Gastroesophageal sphincter (tissue), 4 donors: ENCODE data around the gene TUBB2A. TPM values are rescaled to one million over a fixed set of nuclear protein-coding genes. Genes with fewer than 3 reads are reported as not detected.
"Not testable (repeated sequence)": the region's sequence is repeated elsewhere in the genome, so short reads cannot be mapped to it uniquely, and the experiment has no call there.

Source experiments
- ATAC-seq: fragments of 150-250 bp; one replicate; pipeline ENCODE4 v1.9.1; 2016; ENCODE audit warnings: mild to moderate bottlenecking, moderate library complexity
- H3K27ac ChIP-seq, 4 donors: fragments of 200-600 bp; sonication (generic) in 3 of 4; 1 replicate in 3 of 4; 2 replicates in 1 of 4; pipeline ENCODE4 v1.5.1; 2016 to 2019
- H3K27me3 ChIP-seq: fragments of 200-600 bp; sonication (generic); one replicate; pipeline ENCODE4 v1.5.1; 2019
- H3K36me3 ChIP-seq, 2 donors: fragments of 200-600 bp; sonication (generic); one replicate each; pipeline ENCODE4 v1.5.1; 2019; ENCODE audit warnings: control low read depth in 1 of 2
- H3K4me1 ChIP-seq, 3 donors: fragments of 200-600 bp; sonication (generic); 1 replicate in 2 of 3; 2 replicates in 1 of 3; pipeline ENCODE4 v1.5.1; 2016 to 2019; ENCODE audit warnings: control low read depth in 2 of 3
- H3K4me3 ChIP-seq, 2 donors: fragments of 200-600 bp; sonication (generic); one replicate each; pipeline ENCODE4 v1.5.1; 2019; ENCODE audit warnings: mild to moderate bottlenecking in 1 of 2, moderate library complexity in 1 of 2
- H3K9me3 ChIP-seq, 3 donors: fragments of 200-600 bp; sonication (generic); one replicate each; pipeline ENCODE4 v1.5.1; 2017 to 2019; ENCODE audit warnings: control low read depth in 2 of 3
- EP300 ChIP-seq: sonication (generic); formaldehyde crosslinking; IDR thresholded peaks from one replicate; pipeline ENCODE4 v1.6.1; 2017; ENCODE audit warnings: antibody characterized with exemption, mild to moderate bottlenecking
- POLR2A ChIP-seq, 2 donors: fragments of 450-650 bp; IDR thresholded peaks; one replicate each; pipeline ENCODE4 v1.6.1; 2017; ENCODE audit warnings: antibody characterized with exemption in 2 of 2, mild to moderate bottlenecking in 2 of 2, moderate library complexity in 1 of 2
- POLR2AphosphoS5 ChIP-seq: sonication (generic); formaldehyde crosslinking; IDR thresholded peaks from one replicate; pipeline ENCODE4 v1.6.1; 2017; ENCODE audit warnings: antibody characterized with exemption
- WGBS, 2 donors: methylation state at CpG; one replicate each; pipeline ENCODE4 v1.1.5; 2018; ENCODE audit warnings: low coverage in 1 of 2; 5-methylcytosine and 5-hydroxymethylcytosine counted together
- total RNA-seq, 4 donors: library from RNA; depleted of rRNA; stranded (reverse); fragments of >200 nt; gene quantifications; one replicate each; pipeline ENCODE4 v1.1.0, GENCODE V29; 2016
- TF ChIP-seq, protein P1 (sequence below), 4 experiments: fragments of 200-600 bp in 2 of 4; fragments of 450-650 bp in 2 of 4; sonication (generic) in 1 of 4; IDR thresholded peaks; one replicate each; pipeline ENCODE4 v1.5.1; 2017 to 2019; ENCODE audit warnings: antibody characterized with exemption in 4 of 4, mild to moderate bottlenecking in 2 of 4, moderate library complexity in 2 of 4

Gene TUBB2A
- total RNA-seq, 4 donors from 2014 or later, result 74.6 to 219 (median 119) TPM

- peak overlapping the region; percentile 72 to 100 (median 95) for H3K27ac ChIP-seq
- ATAC-seq, result no peak
- WGBS, 2 donors, result 15 to 77% methylated on average over 4 to 6 of the region's 7 CpGs
Observed at GRCh38 chr6:3162067-3162497, 4.7 kb upstream of the TUBB2A start.

DNA sequence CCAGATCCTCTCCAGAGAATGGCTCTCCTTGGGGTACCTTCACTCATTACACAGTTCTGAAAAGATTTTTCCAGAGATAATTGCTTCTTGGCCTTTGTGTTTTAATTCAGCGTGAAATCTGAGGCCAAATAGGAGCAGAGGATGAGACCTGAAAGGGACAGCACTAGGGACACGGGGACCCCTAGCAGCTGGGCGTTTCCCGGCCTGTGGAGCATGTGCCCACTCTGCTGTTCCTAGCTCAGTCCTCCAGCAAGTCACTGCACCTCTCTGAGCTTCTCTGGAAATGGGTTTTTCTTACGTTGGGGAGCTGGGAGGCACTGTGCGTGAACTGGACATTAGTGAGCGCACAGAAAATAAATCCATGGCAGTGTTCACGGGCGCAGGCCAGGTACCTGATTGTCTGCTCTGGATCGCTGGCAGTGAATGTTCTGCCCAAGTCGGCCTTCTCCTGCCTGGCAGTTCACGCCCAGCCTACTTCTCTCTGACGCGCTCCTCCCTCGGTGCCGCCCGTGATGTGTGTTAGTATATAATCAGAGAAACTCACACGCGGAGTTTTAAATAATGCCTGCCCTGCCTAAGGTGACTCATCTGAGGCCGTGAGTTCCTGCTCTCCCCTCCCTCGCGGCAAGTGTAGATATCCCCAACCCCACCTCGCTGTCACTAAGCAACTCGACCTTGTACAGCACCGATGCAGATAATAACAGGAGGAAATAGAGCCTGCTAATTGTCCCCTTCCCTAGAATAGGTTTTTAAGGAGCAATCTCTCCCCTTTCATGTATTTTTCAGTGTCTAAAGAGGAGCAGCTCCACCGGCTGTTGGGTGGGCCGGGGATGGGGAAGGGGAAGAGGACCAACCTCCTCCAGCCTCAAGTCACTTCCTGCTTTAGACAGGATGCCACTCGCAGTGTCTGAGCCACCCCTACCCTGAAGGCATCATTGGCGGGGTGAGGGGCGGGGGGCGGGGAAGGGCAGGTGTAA is 2.7 kb upstream of the TUBB2A start:
- H3K27me3 ChIP-seq, result no peaks in the 10 kb centered on the region
- peak; percentile 13 for ATAC-seq
- WGBS, 2 donors, result 19 to 58% methylated on average over 6 of the region's 31 CpGs
- peaks cover 0 to 6% of the 10 kb centered on the region in 2 donors for H3K36me3 ChIP-seq
- peaks cover 0 to 74% (median 4%) of the 10 kb centered on the region in 3 donors for H3K4me1 ChIP-seq
- H3K9me3 ChIP-seq, result no peaks in the 10 kb centered on the region
- peak overlapping the region; percentile 56 to 100 (median 98) for H3K27ac ChIP-seq
- H3K4me3 ChIP-seq, result peak overlapping the region in 1 of 2 donors; percentile 2
- TF ChIP-seq POLR2AphosphoS5, result peak; percentile 68
- TF ChIP-seq, protein P1, sequence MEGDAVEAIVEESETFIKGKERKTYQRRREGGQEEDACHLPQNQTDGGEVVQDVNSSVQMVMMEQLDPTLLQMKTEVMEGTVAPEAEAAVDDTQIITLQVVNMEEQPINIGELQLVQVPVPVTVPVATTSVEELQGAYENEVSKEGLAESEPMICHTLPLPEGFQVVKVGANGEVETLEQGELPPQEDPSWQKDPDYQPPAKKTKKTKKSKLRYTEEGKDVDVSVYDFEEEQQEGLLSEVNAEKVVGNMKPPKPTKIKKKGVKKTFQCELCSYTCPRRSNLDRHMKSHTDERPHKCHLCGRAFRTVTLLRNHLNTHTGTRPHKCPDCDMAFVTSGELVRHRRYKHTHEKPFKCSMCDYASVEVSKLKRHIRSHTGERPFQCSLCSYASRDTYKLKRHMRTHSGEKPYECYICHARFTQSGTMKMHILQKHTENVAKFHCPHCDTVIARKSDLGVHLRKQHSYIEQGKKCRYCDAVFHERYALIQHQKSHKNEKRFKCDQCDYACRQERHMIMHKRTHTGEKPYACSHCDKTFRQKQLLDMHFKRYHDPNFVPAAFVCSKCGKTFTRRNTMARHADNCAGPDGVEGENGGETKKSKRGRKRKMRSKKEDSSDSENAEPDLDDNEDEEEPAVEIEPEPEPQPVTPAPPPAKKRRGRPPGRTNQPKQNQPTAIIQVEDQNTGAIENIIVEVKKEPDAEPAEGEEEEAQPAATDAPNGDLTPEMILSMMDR (IDR thresholded peaks at IDR 0.05), result no peak
- no peak for TF ChIP-seq EP300
- TF ChIP-seq POLR2A (IDR thresholded peaks at IDR 0.05), result peak in 1 of 2 donors; percentile 29

More at GRCh38 chr6:3162067-3162497, 4.7 kb upstream of the TUBB2A start:
- Histone ChIP-seq H3K4me3 (peak overlapping the region; percentile 75 to 89), H3K4me1 (peaks cover 0 to 57% (median 4%) of the 10 kb centered on the region in 3 donors), H3K36me3 (no peaks in the 10 kb centered on the region), H3K9me3 (no peaks in the 10 kb centered on the region), H3K27me3 (no peaks in the 10 kb centered on the region)
- TF ChIP-seq, protein P1 (IDR thresholded peaks at IDR 0.05), result no peak
- TF ChIP-seq POLR2AphosphoS5 (no peak), EP300 (no peak), POLR2A (IDR thresholded peaks at IDR 0.05) (no peak)

DNA sequence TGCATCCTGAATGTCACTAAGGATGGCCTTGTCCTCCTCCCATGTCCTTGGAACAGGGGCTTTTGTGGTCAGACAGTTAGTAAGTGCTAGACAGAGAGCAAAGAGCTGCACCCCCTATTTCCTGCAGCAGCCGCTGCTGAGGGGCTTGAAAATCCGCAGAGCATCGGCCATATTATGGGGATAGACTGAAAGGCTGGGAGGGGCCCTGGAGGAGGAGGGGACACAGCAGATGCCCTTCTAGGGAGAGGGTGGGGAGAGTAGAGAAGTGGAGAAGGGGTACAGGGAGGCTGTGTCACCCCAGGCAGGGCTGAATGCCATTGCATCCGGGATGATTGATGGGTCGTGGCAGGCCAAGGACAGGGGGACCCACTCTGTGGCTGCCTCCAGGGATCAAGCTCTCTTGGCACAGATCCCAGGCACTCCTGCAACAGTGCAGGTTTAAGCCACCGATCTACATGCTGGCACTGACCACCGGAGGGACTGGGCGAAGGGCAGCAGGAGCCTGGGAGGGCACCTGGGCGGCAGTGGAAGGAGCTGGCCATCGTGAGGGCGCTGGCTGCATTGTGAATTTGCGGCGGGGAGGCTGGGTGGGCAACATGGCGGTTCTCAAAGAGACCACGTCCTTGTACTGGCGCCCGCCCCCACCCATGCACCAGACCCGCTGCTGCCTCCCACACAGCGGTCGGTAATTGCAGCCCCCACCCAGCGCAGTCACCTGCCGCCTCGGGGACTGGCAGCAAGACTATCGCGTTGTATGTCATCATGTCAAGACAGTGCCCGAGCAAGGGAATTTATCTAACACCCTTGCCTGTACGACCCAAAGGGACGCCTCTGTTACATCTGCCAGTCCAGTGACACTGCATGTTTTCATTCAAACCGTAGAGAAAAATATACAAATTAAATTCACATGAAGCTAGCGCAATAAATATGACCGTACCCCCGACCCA is 887 bp downstream of the TUBB2A start:
- peaks cover 0 to 54% (median 4%) of the 10 kb centered on the region in 3 donors for H3K4me1 ChIP-seq
- not testable (repeated sequence) for H3K9me3 ChIP-seq, H3K27me3 ChIP-seq
- peaks cover 0 to 27% of the 10 kb centered on the region in 2 donors for H3K36me3 ChIP-seq
- peak overlapping the region; percentile 67 to 98 for H3K4me3 ChIP-seq
- peak overlapping the region; percentile 92 to 100 (median 98) for H3K27ac ChIP-seq
- peak; percentile 6 for ATAC-seq
- WGBS, 2 donors, result 4 to 20% methylated on average over 10 to 12 of the region's 32 CpGs

DNA sequence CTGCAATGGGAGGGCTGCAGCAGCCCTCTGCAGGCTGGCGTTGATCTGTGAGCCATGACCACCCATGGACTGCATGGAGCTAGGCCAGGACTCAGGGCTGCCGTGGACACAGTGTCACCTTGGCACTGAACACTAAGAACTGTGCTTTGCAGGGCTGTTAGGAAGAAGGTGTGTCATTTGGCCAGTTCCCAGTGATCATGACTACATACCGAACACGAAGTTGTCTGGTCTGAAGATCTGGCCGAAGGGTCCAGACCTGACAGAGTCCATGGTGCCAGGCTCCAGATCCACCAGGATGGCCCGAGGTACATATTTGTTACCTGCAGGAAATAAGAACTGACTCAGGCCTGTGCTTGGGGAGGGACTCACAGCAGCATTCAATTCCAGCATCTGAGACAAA is 1.9 kb downstream of the TUBB2A start:
- 86% methylated on average over 1 of the region's 6 CpGs; no CpG with 5 or more reads in 1 of the 2 donors for WGBS, 2 donors
- Histone ChIP-seq H3K27ac (peak overlapping the region in 3 of 4 donors; percentile 54 to 100 (median 62)), H3K4me1 (peaks cover 0 to 44% (median 4%) of the 10 kb centered on the region in 3 donors), H3K36me3 (peaks cover 0 to 28% of the 10 kb centered on the region in 2 donors)
- H3K9me3 ChIP-seq, ATAC-seq, H3K27me3 ChIP-seq, H3K4me3 ChIP-seq: not testable (repeated sequence)

- WGBS, 2 donors, result 100% methylated on average over 1 of the region's 3 CpGs; no CpG with 5 or more reads in 1 of the 2 donors
- TF ChIP-seq EP300 (no peak), POLR2A (IDR thresholded peaks at IDR 0.05) (no peak), POLR2AphosphoS5 (no peak)
- TF ChIP-seq, protein P1 (IDR thresholded peaks at IDR 0.05), result no peak
- H3K27ac ChIP-seq, result no peak overlapping the region
- H3K9me3 ChIP-seq, result no peaks in the 10 kb centered on the region
- H3K36me3 ChIP-seq, result peaks cover 0 to 54% of the 10 kb centered on the region in 2 donors
- no peak for ATAC-seq
- H3K4me3 ChIP-seq, result no peak overlapping the region
- H3K27me3 ChIP-seq, result no peaks in the 10 kb centered on the region
- peaks cover 0 to 18% (median 0%) of the 10 kb centered on the region in 3 donors for H3K4me1 ChIP-seq
Observed at GRCh38 chr6:3152689-3153088, 4.7 kb downstream of the TUBB2A start.
